BE2C (cell line): ENCODE results near the gene MELK.

Experiments used
- DNase-seq: peaks from one replicate; pipeline ENCODE4 v3.0.0-alpha.2; 2020
- H3K27me3 ChIP-seq: fragments of 250-450 bp; sonication (Bioruptor Pico); 2 replicates; pipeline ENCODE4 v1.5.1; 2020; ENCODE audit warnings: mild to moderate bottlenecking
- H3K36me3 ChIP-seq: fragments of 250-450 bp; sonication (Bioruptor Pico); 2 replicates; pipeline ENCODE4 v1.5.1; 2020; ENCODE audit warnings: mild to moderate bottlenecking
- H3K4me1 ChIP-seq: fragments of 250-450 bp; sonication (Bioruptor Pico); 2 replicates; pipeline ENCODE4 v1.5.1; 2020
- H3K4me3 ChIP-seq: 2 replicates; pipeline ENCODE4 v1.5.1; 2011; ENCODE audit warnings: low read depth, low read length
- H3K9me3 ChIP-seq: fragments of 250-450 bp; sonication (Bioruptor Pico); 2 replicates; pipeline ENCODE4 v1.5.1; 2020
- CTCF ChIP-seq: IDR thresholded peaks from 2 replicates; pipeline ENCODE4 v1.5.1; 2012; ENCODE audit warnings: mild to moderate bottlenecking, low read depth, low read length

The MELK gene

GRCh38 chr9:36676091-36676490 lies 103.4 kb downstream of the MELK start:
- Histone ChIP-seq H3K36me3 (peaks cover 34% of the 10 kb centered on the region), H3K27me3 (no peaks in the 10 kb centered on the region), H3K4me3 (no peak overlapping the region), H3K4me1 (no peaks in the 10 kb centered on the region), H3K9me3 (no peaks in the 10 kb centered on the region)
- no peak for DNase-seq
- no peak for TF ChIP-seq CTCF

DNA sequence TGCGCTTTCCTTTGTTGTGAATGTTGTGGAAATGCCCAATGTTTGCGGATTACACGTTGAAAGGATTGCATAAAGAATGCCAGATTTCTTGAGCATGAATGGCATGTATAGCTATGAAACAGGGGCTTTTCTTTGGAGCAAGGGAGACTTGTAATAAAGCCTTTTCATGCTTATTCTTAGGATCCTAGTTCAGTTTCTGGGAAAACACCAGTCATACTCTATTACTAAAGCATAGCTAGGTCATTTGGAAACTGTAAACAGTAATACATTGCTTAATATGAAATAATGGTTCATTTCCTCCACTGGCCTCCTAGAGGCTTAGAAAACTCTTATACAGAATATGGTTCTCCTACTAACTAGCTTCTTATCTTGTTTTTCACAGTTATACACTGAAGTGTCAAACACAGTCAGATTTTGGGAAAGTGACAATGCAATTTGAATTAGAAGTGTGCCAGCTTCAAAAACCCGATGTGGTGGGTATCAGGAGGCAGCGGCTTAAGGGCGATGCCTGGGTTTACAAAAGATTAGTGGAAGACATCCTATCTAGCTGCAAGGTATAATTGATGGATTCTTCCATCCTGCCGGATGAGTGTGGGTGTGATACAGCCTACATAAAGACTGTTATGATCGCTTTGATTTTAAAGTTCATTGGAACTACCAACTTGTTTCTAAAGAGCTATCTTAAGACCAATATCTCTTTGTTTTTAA lies 104.2 kb downstream of the MELK start:
- H3K4me3 ChIP-seq: no peak overlapping the region
- H3K27me3 ChIP-seq: no peaks in the 10 kb centered on the region
- H3K4me1 ChIP-seq: no peaks in the 10 kb centered on the region
- no peak for TF ChIP-seq CTCF
- no peaks in the 10 kb centered on the region for H3K9me3 ChIP-seq
- peaks cover 28% of the 10 kb centered on the region for H3K36me3 ChIP-seq
- DNase-seq: no peak

- Histone ChIP-seq H3K9me3 (no peaks in the 10 kb centered on the region), H3K4me1 (no peaks in the 10 kb centered on the region), H3K36me3 (peaks cover 26% of the 10 kb centered on the region), H3K4me3 (no peak overlapping the region), H3K27me3 (no peaks in the 10 kb centered on the region)
- no peak for DNase-seq
- no peak for TF ChIP-seq CTCF
Observed at GRCh38 chr9:36677611-36678010, 104.9 kb downstream of the MELK start.

- no peaks in the 10 kb centered on the region for H3K27me3 ChIP-seq
- H3K9me3 ChIP-seq: no peaks in the 10 kb centered on the region
- H3K36me3 ChIP-seq: peaks cover 18% of the 10 kb centered on the region
- H3K4me3 ChIP-seq: no peak overlapping the region
- DNase-seq: no peak
- no peaks in the 10 kb centered on the region for H3K4me1 ChIP-seq
- TF ChIP-seq CTCF: no peak
Observed at GRCh38 chr9:36679710-36680109, 107.0 kb downstream of the MELK start.

DNA sequence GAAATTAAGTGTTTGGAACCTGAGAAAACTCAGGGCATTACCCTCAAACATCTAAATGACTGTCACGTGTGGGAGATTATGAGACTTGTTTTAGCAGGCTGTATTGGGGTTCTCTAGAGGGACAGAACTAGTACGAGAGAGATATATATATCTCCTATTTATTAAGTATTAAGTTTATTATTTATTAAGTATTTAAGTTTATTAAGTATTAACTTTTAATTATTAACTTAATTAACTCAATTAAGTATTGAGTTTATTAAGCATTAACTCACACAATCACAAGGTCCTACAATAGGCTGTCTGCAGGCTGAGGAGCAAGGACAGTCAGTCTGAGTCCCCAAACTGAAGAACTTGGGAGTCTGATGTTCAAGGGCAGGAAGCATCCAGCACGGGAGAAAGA lies 113.8 kb downstream of the MELK start:
- H3K36me3 ChIP-seq: no peaks in the 10 kb centered on the region
- no peak overlapping the region for H3K4me3 ChIP-seq
- no peaks in the 10 kb centered on the region for H3K9me3 ChIP-seq
- no peaks in the 10 kb centered on the region for H3K27me3 ChIP-seq
- no peak for DNase-seq
- TF ChIP-seq CTCF: no peak
- no peaks in the 10 kb centered on the region for H3K4me1 ChIP-seq

- no peak for TF ChIP-seq CTCF
- H3K36me3 ChIP-seq: no peaks in the 10 kb centered on the region
- DNase-seq: no peak
- no peaks in the 10 kb centered on the region for H3K9me3 ChIP-seq
- no peak overlapping the region for H3K4me3 ChIP-seq
- no peaks in the 10 kb centered on the region for H3K4me1 ChIP-seq
- no peaks in the 10 kb centered on the region for H3K27me3 ChIP-seq
Observed at GRCh38 chr9:36690412-36691168, 117.9 kb downstream of the MELK start.
